HG03060 (cell line): Measurements from ENCODE around the gene RPL10A.

Source experiments
- ATAC-seq: cut with Tn5 transposase; IDR thresholded peaks from one replicate; pipeline ENCODE4 v1.9.1; 2021; ENCODE audit warnings: low read depth, moderate number of reproducible peaks; ENCODE audit not compliant: unreplicated experiment

The RPL10A gene

GRCh38 chr6:35445691-35446090 is 22.5 kb upstream of the RPL10A start:
- ATAC-seq: no peak

DNA sequence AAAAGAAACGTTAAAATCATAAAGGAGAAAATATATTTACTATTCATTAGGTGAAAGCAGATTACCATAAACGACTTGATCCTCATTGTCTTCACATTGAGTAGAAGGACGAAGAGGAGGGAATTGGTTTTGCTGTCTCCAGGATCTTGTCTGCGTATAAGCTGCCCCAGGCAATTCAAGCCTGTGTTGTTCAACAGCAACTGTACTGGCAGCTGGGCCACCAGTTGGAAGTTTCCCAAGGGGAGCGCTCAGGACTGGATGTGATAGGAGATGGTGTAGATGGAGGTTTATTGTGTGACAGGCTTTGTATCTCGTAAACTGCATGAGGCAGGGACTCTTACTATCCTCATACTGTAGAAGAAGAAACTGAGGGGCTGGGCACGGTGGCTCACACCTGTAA is 20.0 kb upstream of the RPL10A start:
- no peak for ATAC-seq

DNA sequence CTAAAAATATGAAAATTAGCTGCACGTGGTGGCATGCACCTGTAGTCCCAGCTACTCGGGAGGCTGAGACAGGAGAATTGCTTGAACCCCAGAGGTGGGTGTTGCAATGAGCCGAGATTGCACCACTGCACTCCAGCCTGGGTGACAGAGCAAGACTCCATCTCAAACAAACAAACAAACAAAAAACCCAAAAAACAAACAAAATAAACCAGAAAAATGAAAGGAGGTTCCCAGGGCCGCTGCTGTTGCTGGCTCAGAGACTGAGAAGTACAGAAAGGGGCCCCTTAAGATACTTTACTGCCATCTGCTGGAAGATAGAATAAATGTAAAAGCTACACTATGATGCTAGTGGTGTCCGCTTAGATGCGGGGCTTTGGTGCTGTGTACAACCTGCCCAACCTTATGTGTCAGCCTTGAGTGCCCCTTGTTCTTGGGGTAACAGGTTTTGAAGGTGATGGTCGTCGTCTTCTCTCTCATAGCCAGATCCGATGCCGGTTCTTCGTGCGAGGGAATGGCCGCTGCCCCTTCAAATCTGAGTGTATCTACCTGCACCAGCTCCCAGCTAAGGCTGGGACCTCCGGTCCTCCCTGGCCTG is 18.8 kb upstream of the RPL10A start:
- ATAC-seq: no peak

DNA sequence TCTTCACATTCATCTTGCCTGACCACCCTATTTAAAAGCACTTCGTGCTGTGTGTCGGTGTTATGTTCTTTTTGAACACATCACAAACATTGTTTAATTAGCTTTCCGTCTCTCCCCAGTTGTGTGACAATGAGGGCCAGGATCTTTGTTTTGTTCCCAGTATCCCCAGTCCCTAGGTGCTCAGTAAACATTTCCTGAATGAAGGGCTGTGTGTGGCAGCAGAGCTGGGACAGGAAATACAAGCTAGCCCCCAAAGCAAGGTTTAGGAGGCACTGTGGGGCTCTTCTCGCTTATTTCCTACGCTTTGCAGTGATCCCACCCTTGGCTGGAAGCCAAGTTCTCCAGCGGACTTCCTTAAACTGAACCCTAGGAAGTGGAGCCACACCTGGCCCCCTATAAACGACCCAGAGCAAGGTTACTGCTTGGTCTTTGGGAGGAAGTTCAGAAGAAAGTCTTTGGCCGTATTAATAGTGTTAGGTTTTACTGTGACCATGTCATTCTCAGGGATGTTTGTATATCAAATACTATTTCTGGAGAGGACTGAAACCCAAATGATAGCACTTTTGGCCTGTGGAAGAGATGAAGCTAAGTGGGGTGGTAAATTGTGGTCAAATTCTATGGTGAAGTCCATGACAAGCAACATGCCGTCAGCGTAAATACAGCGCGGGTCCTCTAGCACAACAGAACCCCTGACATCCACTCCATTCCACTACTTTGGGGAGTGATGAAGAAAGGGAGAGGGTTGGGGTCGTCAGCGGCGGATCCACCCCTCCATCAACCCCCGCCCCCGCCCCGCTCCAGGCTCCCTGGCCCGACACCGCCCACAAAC is 16.6 kb upstream of the RPL10A start:
- ATAC-seq: no peak

DNA sequence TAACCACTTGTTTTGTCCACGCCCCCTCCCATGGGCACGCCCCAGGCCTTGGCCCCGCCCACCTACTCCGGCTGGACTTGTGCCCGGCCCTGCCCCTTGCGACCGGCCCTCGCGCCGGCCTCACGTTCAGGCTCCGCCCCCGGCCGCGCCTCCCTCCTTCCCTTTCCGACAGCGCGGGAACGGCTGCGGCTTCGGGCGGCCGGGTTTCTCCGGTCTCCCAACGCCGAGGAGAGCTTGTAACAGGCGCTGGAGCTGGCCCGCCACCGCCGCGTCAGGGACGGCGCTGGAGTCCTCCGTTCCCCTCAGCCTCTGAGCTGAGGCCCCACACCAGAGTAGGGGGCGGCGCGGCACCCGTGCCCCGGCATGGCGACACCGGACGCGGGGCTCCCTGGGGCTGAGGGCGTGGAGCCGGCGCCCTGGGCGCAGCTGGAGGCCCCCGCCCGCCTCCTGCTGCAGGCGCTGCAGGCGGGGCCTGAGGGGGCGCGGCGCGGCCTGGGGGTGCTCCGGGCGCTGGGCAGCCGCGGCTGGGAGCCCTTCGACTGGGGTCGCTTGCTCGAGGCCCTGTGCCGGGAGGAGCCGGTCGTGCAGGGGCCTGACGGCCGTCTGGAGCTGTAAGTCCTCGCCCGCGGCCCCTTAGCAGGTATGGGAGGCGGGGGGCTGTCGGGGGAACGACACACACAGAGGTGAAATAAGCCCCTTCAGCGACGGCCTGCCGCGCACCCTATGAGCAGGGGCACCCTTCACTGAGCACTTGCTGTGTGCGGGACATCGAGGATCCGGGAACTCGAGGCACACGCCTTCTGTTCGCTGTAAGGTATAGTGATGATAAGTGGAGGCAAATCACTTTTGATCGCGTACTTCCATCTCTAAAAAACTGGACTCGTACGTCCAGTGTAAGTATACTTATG is 15.8 kb upstream of the RPL10A start, which contains the start of gene FANCE:
Gene FANCE (plus strand): TSS at position 156 of the 908 bp plus-strand sequence. CDS start 208 bp downstream, at position 364.
- ATAC-seq: peak; percentile 57

DNA sequence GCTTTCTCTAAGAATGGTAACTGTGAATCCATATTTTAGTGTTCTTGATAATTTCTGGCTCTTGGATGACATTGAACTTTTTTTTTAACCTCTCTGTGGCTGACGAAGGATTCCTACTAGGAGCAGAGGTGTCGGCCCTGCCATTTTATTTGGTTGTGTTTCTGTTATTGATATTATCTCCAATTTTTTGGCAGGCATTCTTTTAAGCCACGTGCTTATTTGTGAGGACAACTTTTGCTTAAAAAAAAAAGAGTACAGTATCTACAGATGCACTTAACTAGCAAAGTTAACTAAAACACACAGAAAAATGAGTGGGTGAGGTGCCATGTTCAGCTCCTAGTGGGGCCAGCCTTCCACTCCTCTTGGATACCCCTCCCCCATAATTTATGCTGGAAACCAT is 15.0 kb upstream of the RPL10A start:
- no peak for ATAC-seq

GRCh38 chr6:35454391-35455110 is 13.7 kb upstream of the RPL10A start:
- no peak for ATAC-seq

- ATAC-seq: no peak
Observed at GRCh38 chr6:35457907-35458306, 10.3 kb upstream of the RPL10A start.

DNA sequence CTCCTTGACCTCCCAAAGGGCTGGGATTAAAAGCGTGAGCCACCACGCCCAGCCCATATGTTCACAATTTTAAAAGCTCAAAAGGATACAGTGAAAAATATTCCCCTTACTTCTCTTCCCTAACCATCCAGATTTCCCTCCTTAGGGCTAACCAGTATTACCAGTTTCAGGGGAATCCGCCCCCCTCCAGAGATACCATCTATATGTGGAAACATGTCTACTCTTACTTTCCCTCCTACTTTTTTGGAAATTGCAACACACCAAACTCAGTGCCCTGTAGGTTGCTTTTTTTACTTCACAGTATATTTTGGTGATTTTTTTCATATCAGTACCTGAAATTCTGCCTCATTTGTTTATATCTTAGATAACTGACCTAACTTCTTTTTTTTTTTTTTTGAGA is 6.9 kb upstream of the RPL10A start:
- no peak for ATAC-seq

DNA sequence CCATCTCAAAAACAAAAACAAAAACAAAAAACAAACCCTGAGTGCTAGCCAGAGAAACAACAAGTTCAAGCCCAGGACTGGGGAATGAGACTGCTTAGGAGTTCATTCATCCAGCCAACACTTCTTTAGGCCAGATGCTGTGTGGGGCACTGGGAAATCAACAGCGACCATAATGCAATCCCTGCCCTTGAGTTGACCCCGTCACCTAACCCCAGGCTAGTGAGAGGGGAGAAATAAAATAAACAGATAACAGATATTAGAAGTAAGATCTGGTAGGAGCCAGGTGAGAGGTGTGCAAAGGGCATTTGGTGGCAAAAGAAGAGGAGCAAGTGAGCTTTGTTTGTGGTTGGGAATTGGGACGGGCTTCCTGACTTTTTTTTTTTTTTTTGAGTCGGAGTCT is 4.9 kb upstream of the RPL10A start:
- no peak for ATAC-seq

GRCh38 chr6:35465646-35466045 is 2.6 kb upstream of the RPL10A start:
- ATAC-seq: no peak

DNA sequence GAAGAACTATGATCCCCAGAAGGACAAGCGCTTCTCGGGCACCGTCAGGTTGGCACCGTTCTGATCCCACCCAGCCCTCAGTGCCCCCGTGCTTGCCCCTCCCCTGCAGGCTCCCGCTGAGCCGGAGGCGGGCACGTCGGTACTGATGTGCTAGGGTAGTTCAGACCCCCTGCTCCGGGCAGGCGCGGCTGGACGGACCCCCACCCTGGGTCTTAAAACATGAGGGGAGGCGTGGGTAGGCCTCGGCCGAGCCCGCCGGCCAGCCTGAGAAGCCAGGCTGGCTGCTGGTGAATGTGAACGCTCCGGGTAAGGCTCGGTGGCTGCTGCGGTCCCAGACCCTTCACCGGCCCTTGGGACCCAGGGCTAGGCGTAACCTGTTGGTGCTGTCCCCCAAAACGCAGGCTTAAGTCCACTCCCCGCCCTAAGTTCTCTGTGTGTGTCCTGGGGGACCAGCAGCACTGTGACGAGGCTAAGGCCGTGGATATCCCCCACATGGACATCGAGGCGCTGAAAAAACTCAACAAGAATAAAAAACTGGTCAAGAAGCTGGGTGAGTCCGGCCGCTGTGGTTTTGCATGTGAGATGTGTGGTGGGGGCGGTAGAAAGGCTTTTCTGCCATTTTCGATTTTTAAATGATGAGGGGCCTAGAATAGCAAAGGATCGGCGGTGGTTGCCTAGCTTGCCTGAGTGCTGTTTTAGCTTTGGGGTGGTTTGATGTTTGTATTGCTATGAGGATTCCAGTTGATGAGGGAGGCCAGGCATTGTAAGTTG is 964 bp downstream of the RPL10A start:
- ATAC-seq: no peak

DNA sequence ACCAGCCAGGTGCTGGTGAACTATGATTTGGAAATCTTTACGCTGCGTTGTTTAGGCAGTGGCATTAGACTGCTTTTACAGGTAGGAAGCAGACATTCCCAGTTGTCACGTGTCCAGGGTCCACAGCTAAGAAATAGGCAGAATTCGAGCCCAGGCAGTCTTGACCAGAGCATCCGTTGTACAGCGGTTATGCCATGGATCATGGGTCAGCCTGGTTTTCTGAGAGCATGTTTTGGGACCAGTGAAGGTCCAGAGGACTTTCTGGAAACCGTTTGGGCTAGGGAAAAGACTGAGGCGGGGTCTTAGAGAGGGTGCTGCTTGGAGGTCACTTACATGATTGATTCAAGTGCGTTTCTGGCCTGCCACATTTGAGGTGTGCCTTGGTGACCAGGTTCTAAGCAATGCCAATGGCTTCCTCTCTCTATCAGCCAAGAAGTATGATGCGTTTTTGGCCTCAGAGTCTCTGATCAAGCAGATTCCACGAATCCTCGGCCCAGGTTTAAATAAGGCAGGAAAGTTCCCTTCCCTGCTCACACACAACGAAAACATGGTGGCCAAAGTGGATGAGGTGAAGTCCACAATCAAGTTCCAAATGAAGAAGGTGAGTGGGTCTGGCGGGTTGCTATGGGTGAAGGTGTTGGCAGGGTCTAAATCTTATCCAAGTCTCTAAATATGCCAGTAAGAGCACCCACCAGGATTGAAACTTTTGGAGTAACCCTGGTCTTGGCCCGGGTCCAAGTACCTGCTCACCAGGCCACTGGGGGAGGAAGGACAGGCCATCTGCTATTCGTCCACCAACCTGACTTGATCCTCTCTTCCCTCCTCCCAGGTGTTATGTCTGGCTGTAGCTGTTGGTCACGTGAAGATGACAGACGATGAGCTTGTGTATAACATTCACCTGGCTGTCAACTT is 1.8 kb downstream of the RPL10A start:
- ATAC-seq: no peak

- ATAC-seq: no peak
Observed at GRCh38 chr6:35470663-35471120, 2.5 kb downstream of the RPL10A start.

- ATAC-seq: no peak
Observed at GRCh38 chr6:35471836-35472345, 3.7 kb downstream of the RPL10A start.

DNA sequence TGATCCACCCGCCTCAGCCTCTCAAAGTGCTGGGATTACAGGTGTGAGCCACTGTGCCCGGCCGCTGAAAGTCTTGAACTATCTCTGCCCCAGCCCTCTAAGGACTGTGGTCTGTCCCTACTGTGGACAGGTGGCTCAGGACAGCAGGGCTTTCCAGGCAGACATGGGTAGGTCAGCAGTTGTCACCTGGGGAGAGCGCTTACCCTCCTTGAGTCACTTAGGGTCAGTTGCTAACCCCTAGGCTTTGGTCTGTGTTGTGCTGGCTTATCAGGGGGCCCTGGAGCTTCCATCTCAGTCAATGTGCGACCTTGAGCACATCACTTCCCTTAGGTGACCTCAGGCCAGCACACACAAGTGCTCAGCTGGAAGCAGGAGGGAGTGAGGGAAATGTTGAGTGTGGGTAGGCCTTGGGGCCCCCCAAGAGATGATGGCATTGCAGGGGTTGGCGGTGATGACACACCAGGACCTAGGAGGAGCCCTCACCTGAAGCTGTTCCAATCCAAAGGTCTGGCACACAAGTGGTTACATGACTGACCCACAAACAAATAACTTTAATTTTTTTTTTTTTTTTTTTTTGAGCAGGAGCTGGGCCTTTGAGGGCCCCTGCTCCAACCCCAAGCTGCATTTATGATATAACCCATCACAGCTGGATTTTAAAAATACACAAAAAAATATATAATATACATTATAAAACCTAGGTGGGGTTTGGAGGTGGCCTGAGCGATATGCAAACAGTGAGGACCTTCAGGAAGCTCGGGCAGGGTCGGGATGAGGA is 5.1 kb downstream of the RPL10A start:
- no peak for ATAC-seq

- no peak for ATAC-seq
Observed at GRCh38 chr6:35473850-35474130, 5.6 kb downstream of the RPL10A start.
